GM12865 (cell line): Measurements from ENCODE around the gene KCNK4.

Experiments used
- DNase-seq: peaks from one replicate; pipeline ENCODE4 v3.0.0; 2010; ENCODE audit warnings: low read depth
- H3K4me3 ChIP-seq: 2 replicates; pipeline ENCODE4 v1.5.1; 2011; ENCODE audit warnings: mild to moderate bottlenecking, low read depth, low read length, control low read depth
- CTCF ChIP-seq: IDR thresholded peaks from 2 replicates; pipeline ENCODE4 v1.5.1; 2011; ENCODE audit warnings: low read length, control low read depth, low read depth, inconsistent platforms; ENCODE audit not compliant: insufficient read depth; ENCODE audit errors: missing control alignments

KCNK4 gene

DNA sequence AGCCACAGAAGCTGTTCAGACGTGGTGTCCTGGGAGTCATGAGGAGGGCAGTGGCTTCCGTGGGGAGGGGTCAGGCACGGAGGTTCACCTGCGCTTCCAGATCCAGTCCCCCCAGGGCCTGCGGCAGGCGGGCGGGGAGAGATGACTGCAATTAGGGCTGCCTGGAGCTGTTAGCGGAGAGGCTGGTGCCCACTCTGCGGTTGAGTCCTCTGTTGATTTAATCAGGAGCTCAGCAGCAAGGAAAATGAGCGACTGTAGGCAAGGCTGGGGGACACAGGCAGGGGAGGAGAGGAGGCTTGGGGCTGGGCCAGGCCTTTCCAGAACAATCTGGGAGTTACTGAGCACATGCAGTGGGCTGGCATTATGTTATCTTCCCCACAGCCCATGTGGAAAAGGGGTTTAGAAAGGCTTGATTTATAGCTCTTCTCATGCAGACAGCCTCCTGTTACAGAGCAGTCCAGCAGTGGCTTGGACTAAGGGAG, 26.7 kb upstream of the KCNK4 start:
- no peak for DNase-seq
- TF ChIP-seq CTCF = no peak
- no peak overlapping the region for H3K4me3 ChIP-seq

- H3K4me3 ChIP-seq = no peak overlapping the region
- TF ChIP-seq CTCF = no peak
- no peak for DNase-seq
Measured at GRCh38 chr11:64265176-64266160, 25.6 kb upstream of the KCNK4 start.

GRCh38 chr11:64266339-64266738, 24.8 kb upstream of the KCNK4 start:
- no peak for DNase-seq
- TF ChIP-seq CTCF = no peak
- H3K4me3 ChIP-seq = no peak overlapping the region

- no peak overlapping the region for H3K4me3 ChIP-seq
- no peak for DNase-seq
Measured at GRCh38 chr11:64267207-64267945, 23.7 kb upstream of the KCNK4 start.

DNA sequence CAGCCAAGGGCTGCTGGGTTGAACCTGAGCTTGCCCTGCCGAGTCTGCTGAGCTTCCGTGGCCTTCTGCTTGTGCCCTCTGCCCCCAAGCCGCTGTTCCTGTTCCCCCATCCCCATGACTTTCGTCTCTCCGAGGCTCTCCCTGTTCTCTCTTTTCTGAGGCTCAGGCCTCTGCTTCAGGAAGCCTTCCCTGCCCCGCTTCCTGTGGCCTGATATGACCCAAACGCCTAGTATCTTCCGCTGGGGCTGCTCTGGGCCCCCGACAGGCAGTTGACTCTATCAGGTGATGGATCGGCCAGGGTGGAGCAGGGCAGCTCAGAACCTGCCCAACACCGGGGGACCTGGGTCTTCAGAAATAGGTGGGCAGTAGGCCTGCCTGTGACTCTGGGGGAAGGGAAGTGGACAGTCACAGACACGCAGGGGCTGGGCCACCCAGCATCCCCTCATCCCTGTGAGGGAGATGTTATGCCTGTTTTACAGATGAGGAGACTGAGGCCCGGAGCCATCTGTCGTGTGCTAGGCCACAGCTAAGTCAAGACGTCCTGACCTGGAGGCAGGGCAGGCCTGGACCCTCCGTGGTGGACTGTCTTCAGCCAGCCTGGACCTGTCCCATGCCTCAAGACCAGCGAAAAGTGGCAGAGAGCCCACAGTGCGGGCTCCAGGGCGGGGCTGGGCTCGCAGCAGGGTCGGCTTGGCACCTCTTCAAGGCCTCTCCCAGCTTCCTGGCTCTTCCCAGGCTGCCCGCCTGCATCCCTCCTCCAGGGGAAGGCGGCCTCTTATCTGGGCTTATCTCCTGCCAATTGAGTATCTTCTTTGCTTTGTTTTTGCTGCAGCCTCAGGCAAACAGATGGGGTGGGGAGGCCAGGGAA, 22.8 kb upstream of the KCNK4 start:
- no peak for DNase-seq
- peak overlapping the region; percentile 55 for H3K4me3 ChIP-seq

More at GRCh38 chr11:64267207-64267945, 23.7 kb upstream of the KCNK4 start:
- no peak for TF ChIP-seq CTCF

More for the DNA sequence above, 22.8 kb upstream of the KCNK4 start:
- TF ChIP-seq CTCF = no peak
